ENCODE data around the gene HECTD4. TPM values are rescaled to one million over a fixed set of nuclear protein-coding genes. Genes with fewer than 3 reads are reported as not detected.

The HECTD4 gene
- total and polyA plus RNA-seq, 9 of the 15 experiments (the other 6 are each of a cell fraction or from before 2014, with no cell fraction given), result 3.5 to 33.3 (median 13.5) TPM

DNA sequence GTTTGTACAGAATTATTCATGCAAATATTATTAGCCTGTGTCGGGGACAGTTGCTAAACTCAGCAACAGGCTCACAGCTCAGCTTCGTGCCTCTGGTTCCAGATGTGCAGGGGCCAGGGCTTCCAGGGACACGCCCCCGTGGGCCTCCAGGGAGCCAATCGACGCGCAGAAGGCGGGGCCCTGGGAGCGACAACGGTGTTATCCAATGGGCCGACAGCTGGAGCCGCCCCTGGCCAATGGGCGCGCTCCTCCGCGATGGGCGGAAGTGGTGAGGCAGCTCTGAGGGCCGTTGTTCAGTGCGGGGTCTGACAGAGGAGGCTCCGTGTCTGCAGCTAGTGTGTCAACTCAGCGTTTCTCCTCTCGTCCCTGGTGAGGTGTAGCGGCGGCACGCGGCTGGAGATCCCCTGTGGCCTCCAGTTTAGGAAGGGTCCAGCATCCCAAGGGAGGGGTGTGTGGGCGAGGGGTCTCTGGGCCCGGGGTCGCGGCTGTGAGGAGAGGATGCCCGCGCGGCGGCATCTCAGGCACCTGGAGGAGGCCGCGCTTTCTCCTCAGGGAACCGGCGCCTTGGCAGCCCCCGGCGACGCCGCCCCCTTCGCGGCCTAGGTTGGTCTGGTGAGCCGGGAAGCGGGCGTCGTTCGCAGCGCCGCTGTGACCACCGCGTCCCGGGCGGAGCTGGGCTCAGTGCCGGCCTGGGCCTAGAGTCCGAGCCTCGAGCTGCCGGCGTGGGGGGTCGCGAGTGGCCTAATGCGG, 256.8 kb downstream of the HECTD4 start, which contains the start of gene TRAFD1 (continued):
- TF ChIP-seq, protein P1, sequence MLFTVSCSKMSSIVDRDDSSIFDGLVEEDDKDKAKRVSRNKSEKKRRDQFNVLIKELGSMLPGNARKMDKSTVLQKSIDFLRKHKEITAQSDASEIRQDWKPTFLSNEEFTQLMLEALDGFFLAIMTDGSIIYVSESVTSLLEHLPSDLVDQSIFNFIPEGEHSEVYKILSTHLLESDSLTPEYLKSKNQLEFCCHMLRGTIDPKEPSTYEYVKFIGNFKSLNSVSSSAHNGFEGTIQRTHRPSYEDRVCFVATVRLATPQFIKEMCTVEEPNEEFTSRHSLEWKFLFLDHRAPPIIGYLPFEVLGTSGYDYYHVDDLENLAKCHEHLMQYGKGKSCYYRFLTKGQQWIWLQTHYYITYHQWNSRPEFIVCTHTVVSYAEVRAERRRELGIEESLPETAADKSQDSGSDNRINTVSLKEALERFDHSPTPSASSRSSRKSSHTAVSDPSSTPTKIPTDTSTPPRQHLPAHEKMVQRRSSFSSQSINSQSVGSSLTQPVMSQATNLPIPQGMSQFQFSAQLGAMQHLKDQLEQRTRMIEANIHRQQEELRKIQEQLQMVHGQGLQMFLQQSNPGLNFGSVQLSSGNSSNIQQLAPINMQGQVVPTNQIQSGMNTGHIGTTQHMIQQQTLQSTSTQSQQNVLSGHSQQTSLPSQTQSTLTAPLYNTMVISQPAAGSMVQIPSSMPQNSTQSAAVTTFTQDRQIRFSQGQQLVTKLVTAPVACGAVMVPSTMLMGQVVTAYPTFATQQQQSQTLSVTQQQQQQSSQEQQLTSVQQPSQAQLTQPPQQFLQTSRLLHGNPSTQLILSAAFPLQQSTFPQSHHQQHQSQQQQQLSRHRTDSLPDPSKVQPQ (CRISPR knock-in tag; IDR thresholded peaks at IDR 0.05; ENCODE audit: borderline replicate concordance), result no peak
- TF ChIP-seq GATA2 (CRISPR knock-in tag; IDR thresholded peaks at IDR 0.05) (no peak), CEBPG (CRISPR knock-in tag; IDR thresholded peaks at IDR 0.05) (no peak), CEBPG (tag; conservative IDR thresholded peaks at IDR 0.05 in 1 of 2, IDR thresholded peaks at IDR 0.05 in 1 of 2) (no peak), ZNF12 (CRISPR knock-in tag; IDR thresholded peaks at IDR 0.05) (no peak), ZNF780A (CRISPR knock-in tag; IDR thresholded peaks at IDR 0.05) (no peak), ZNF668 (CRISPR knock-in tag; IDR thresholded peaks at IDR 0.05) (no peak), SETDB1 (IDR thresholded peaks at IDR 0.05; ENCODE audit: low read length) (no peak), NUFIP1 (IDR thresholded peaks at IDR 0.05; ENCODE audit: partially characterized antibody) (no peak)
- TF ChIP-seq, protein P2, sequence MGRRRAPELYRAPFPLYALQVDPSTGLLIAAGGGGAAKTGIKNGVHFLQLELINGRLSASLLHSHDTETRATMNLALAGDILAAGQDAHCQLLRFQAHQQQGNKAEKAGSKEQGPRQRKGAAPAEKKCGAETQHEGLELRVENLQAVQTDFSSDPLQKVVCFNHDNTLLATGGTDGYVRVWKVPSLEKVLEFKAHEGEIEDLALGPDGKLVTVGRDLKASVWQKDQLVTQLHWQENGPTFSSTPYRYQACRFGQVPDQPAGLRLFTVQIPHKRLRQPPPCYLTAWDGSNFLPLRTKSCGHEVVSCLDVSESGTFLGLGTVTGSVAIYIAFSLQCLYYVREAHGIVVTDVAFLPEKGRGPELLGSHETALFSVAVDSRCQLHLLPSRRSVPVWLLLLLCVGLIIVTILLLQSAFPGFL (CRISPR knock-in tag; IDR thresholded peaks at IDR 0.05), result no peak
- TF ChIP-seq, protein P3, sequence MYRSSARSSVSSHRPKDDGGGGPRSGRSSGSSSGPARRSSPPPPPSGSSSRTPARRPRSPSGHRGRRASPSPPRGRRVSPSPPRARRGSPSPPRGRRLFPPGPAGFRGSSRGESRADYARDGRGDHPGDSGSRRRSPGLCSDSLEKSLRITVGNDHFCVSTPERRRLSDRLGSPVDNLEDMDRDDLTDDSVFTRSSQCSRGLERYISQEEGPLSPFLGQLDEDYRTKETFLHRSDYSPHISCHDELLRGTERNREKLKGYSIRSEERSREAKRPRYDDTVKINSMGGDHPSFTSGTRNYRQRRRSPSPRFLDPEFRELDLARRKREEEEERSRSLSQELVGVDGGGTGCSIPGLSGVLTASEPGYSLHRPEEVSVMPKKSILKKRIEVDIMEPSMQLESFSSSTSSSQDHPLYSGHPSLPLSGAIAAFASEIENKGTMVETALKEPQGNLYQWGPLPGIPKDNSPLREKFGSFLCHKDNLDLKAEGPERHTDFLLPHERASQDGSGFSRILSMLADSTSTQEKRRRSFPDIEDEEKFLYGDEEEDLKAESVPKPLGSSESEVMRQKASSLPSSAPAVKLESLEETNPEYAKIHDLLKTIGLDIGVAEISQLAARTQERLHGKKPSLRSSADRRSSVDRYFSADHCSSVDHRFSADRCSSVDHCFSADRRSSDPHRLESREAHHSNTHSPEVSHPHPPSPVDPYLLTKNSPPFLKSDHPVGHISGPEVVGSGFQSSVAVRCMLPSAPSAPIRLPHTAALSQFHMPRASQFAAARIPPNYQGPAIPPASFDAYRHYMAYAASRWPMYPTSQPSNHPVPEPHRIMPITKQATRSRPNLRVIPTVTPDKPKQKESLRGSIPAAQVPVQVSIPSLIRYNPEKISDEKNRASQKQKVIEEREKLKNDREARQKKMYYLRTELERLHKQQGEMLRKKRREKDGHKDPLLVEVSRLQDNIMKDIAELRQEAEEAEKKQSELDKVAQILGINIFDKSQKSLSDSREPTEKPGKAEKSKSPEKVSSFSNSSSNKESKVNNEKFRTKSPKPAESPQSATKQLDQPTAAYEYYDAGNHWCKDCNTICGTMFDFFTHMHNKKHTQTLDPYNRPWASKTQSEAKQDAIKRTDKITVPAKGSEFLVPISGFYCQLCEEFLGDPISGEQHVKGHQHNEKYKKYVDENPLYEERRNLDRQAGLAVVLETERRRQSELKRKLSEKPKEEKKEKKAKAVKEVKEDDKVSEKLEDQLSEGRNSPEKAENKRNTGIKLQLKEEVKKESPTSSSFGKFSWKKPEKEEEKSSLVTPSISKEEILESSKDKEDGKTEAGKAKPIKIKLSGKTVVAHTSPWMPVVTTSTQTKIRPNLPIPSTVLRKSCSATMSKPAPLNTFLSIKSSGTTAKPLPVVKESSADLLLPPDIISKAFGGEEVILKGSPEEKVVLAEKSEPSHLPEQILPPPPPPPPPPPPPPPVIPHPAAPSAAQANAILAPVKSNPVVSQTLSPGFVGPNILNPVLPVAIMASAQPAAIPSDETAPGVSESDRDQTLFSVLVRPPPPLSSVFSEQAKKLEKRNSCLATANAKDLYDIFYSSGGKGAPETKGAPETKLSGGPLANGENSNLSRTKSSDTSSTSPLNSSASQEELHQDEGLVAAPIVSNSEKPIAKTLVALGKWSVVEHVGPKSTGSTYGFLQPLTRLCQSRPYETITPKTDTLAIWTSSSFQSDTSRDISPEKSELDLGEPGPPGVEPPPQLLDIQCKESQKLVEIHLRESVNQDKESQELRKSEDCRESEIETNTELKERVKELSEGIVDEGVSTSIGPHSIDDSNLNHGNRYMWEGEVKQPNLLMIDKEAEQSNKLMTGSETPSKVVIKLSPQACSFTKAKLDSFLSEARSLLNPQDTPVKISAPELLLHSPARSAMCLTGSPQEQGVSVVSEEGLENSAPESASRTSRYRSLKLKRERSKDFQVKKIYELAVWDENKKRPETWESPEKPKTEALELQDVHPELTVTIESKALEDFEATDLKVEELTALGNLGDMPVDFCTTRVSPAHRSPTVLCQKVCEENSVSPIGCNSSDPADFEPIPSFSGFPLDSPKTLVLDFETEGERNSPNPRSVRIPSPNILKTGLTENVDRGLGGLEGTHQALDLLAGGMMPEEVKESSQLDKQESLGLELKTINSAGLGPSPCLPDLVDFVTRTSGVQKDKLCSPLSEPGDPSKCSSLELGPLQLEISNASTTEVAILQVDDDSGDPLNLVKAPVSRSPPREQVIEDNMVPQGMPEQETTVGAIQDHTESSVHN (IDR thresholded peaks at IDR 0.05; ENCODE audit: borderline replicate concordance in 1 of 2, low read depth in 1 of 2), result no peak
- TF ChIP-seq, protein P4, sequence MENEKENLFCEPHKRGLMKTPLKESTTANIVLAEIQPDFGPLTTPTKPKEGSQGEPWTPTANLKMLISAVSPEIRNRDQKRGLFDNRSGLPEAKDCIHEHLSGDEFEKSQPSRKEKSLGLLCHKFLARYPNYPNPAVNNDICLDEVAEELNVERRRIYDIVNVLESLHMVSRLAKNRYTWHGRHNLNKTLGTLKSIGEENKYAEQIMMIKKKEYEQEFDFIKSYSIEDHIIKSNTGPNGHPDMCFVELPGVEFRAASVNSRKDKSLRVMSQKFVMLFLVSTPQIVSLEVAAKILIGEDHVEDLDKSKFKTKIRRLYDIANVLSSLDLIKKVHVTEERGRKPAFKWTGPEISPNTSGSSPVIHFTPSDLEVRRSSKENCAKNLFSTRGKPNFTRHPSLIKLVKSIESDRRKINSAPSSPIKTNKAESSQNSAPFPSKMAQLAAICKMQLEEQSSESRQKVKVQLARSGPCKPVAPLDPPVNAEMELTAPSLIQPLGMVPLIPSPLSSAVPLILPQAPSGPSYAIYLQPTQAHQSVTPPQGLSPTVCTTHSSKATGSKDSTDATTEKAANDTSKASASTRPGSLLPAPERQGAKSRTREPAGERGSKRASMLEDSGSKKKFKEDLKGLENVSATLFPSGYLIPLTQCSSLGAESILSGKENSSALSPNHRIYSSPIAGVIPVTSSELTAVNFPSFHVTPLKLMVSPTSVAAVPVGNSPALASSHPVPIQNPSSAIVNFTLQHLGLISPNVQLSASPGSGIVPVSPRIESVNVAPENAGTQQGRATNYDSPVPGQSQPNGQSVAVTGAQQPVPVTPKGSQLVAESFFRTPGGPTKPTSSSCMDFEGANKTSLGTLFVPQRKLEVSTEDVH (IDR thresholded peaks at IDR 0.05; ENCODE audit: low read depth, partially characterized antibody), result no peak

Data from K562 (cell line).